NB4 (cell line): ENCODE data around the gene RPL13.

Source experiments
- DNase-seq: peaks from one replicate; pipeline ENCODE4 v3.0.0; 2010; ENCODE audit warnings: low read depth
- H3K4me3 ChIP-seq: one replicate; pipeline ENCODE4 v1.5.1; 2011; ENCODE audit warnings: mild to moderate bottlenecking, low read depth, low read length, moderate library complexity
- CTCF ChIP-seq: IDR thresholded peaks from one replicate; pipeline ENCODE4 v1.5.1; 2012; ENCODE audit warnings: low read depth, low read length
- MAX ChIP-seq: IDR thresholded peaks from 2 replicates; pipeline ENCODE4 v1.6.1; 2011; ENCODE audit warnings: low read depth, low read length
- MYC ChIP-seq: IDR thresholded peaks from 2 replicates; pipeline ENCODE4 v1.6.1; 2011; ENCODE audit warnings: low read depth, low read length
- POLR2A ChIP-seq: IDR thresholded peaks from 2 replicates; pipeline ENCODE4 v1.6.1; 2011; ENCODE audit warnings: mild to moderate bottlenecking; ENCODE audit not compliant: insufficient read length; ENCODE audit errors: extremely low read depth

RPL13 gene

GRCh38 chr16:89596061-89596689 lies 35.7 kb downstream of the RPL13 start:
- no peak for DNase-seq
- no peak overlapping the region for H3K4me3 ChIP-seq
- TF ChIP-seq POLR2A (no peak), MYC (no peak), MAX (no peak), CTCF (no peak)

- DNase-seq, result no peak
- TF ChIP-seq MYC, result no peak
- TF ChIP-seq MAX, result no peak
- TF ChIP-seq POLR2A, result no peak
- no peak for TF ChIP-seq CTCF
- H3K4me3 ChIP-seq, result no peak overlapping the region
These were observed 36.6 kb downstream of the RPL13 start for GRCh38 chr16:89596957-89597649.

- H3K4me3 ChIP-seq, result no peak overlapping the region
- TF ChIP-seq MYC, result no peak
- TF ChIP-seq MAX, result no peak
- TF ChIP-seq POLR2A, result no peak
- TF ChIP-seq CTCF, result no peak
- DNase-seq, result peak; percentile 60
These were observed 37.7 kb downstream of the RPL13 start for GRCh38 chr16:89598199-89598598.

- TF ChIP-seq CTCF (peak; percentile 64), MAX (no peak)
- H3K4me3 ChIP-seq, result no peak overlapping the region
- peak; percentile 60 for DNase-seq
These were observed 39.0 kb downstream of the RPL13 start for GRCh38 chr16:89599451-89599858.

- no peak overlapping the region for H3K4me3 ChIP-seq
- TF ChIP-seq CTCF, result no peak
- DNase-seq, result no peak
These were observed 39.4 kb downstream of the RPL13 start for GRCh38 chr16:89599902-89600301.

GRCh38 chr16:89600427-89600826 lies 39.9 kb downstream of the RPL13 start:
- TF ChIP-seq MAX (no peak), MYC (no peak), POLR2A (no peak), CTCF (no peak)
- H3K4me3 ChIP-seq, result no peak overlapping the region
- DNase-seq, result no peak
